H4 (cell line): ENCODE data around the gene RARRES2. TPM values are rescaled to one million over a fixed set of nuclear protein-coding genes. Genes with fewer than 3 reads are reported as not detected.
A peak's percentile ranks its signal among the peaks of the same experiment; 100 is the strongest.

Source experiments
- DNase-seq: peaks from one replicate; pipeline ENCODE4 v3.0.0-alpha.2; 2015; ENCODE audit warnings: low spot score
- total RNA-seq: library from RNA; depleted of rRNA; stranded (reverse); fragments of >200 nt; shearing (Covaris generic); gene quantifications from 2 replicates; pipeline ENCODE4 v1.2.3, GENCODE V29; 2014

Gene RARRES2
- total RNA-seq, 1 experiment from 2014 or later = not detected

DNA sequence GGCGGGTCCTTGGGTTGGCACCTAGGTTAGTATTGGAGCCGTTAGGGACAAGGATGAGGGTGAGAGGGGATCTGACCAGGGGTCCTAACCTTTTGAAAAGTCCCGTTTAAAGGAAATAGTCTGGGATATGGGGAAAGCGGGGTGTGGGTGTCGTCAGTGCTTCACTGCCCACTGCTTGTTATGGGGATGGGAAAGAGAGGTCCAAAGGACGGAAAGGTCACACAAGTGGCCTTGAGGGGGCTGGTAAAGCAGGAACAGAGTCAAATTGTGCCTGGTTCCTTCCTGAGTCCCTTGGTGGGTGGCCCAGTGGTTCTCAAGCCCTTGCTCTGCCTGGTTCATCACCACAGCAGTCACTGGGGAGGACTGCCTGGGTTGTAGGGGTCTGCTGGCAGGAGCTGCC is 35.1 kb upstream of the RARRES2 start:
- no peak for DNase-seq

DNA sequence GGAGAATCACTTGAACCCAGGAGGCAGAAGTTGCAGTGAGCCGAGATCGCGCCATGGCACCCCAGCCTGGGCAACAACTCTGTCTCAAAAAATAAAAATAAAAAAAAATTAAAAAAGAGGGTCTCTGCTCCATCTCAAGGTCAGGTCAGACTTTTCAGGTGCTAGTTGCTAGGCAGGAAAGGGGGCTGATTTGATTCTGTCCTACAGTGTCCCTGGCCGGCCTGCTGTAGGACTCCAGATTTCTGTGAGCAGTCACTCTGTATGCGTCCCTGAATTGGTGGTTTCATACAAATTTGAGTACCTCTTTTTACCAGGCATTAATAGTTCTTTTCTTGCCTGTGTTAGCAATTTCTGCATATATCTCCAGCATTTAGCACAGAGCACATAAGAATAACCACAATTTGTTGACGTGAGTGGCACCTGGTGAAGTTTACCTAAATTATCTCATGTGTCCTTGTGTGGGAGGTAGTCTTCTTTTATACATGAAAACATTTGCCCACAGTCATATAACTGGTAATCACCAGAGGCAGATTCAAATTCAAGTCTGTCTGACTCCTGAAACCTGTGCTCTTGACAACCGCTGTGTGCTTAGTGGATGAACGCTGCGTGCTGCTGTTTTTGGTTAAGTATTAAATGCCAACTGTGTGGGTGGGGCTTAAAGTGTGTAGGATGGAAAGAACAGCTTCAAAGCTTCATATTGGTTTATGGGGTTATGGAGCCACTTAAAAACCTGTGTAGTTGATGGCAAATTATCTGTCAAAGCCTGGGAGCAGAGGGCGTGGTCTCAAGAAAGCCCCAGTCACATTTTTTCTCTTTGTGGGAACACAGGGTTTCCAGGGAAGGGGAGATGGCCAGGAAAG is 34.5 kb upstream of the RARRES2 start:
- no peak for DNase-seq

DNA sequence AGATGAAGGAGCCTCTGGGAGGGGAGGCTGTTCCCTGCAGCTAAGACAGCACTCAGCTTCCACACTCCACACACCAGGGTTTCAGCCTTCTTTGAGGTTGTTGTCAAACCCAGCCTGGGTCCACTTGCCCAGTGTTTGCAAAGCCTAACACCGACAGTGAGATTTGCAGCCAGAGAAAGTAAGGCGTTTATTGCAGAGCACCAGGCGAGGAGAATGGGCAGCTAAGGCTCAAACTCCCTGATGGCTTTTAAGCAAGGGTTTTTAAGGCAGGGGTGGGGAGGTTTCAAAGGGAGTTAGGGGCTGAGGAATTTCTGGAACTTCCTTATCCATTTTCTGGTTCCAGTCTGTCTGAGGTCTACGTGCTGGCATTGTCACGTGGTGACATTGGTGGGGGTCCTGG is 33.0 kb upstream of the RARRES2 start:
- no peak for DNase-seq

DNA sequence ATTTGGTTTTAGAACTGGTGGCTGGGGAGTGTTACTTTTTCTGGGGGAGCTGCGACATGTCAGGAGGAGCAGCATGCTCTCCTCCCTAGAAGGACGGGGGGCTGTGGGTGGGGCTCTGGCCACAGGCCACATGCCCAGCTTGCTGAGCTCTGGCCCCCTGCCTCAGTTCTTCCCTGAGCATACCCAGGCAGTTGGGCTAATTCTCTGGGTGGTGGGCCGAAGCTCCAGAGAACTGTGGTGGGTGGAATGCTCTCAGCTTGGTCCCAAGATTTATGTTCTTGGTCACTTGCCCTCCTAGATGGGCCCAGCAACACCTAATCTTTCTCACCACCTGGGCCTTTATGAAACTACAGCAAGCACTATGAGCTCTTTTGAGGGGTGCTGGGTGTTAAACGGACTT is 32.6 kb upstream of the RARRES2 start:
- no peak for DNase-seq

DNA sequence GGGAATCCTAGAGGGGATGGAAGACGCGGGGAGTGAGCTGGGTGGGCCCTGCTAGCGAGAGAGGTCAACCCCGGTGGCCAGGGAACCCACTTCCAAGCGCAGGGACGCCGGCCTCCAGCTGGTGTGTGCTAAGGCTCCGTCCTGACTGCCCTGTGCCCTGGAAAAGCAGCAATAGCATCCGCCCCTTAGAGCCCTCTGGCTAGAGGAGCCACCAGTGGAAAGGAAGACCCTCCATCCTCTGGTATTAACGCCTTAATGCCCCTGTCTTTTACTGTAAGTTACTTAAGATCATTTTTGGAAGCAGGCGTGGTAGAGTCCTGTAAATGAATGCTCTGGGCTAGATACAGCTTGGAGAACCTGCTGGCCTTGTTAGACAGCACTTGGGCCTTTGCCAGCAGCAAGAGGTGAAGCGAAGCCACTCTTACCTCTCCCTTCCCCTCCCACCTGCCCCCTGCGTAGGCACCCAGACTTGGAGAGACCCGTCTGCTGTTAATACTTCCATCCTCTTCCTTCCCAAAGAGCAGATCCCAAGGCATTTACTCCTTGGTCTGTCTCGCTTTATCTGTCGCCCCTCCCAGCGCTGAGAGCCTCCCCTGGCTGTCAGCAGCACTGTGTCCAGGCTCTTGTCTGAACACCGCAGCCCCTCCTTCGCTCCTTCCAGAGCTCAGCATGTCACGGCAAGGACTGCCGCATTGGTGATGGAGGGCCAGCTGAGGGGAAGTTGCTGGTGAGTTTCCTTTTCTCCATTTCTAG is 31.8 kb upstream of the RARRES2 start:
- DNase-seq = no peak

DNA sequence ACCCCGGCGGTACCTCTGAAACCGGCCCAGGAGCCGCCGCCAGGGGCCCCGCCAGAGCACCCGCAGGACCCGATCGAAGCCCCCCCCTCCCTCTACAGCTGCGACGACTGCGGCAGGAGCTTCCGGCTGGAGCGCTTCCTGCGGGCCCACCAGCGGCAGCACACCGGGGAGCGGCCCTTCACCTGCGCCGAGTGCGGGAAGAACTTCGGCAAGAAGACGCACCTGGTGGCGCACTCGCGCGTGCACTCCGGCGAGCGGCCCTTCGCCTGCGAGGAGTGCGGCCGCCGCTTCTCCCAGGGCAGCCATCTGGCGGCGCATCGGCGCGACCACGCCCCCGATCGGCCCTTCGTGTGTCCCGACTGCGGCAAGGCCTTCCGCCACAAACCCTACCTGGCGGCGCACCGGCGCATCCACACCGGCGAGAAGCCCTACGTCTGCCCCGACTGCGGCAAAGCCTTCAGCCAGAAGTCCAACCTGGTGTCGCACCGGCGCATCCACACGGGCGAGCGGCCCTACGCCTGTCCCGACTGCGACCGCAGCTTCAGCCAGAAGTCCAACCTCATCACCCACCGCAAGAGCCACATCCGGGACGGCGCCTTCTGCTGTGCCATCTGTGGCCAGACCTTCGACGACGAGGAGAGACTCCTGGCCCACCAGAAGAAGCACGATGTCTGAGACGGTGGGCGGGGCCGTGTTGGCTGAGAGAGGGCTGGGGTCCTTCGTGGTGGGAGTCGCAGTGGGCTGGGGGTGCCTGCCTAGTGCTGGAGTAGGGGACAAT is 31.0 kb upstream of the RARRES2 start:
- no peak for DNase-seq

DNA sequence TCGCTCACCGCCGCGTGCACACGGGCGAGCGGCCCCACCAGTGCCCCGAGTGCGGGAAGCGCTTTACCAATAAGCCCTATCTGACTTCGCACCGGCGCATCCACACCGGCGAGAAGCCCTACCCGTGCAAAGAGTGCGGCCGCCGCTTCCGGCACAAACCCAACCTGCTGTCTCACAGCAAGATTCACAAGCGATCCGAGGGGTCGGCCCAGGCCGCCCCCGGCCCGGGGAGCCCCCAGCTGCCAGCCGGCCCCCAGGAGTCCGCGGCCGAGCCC is 30.5 kb upstream of the RARRES2 start:
- no peak for DNase-seq

DNA sequence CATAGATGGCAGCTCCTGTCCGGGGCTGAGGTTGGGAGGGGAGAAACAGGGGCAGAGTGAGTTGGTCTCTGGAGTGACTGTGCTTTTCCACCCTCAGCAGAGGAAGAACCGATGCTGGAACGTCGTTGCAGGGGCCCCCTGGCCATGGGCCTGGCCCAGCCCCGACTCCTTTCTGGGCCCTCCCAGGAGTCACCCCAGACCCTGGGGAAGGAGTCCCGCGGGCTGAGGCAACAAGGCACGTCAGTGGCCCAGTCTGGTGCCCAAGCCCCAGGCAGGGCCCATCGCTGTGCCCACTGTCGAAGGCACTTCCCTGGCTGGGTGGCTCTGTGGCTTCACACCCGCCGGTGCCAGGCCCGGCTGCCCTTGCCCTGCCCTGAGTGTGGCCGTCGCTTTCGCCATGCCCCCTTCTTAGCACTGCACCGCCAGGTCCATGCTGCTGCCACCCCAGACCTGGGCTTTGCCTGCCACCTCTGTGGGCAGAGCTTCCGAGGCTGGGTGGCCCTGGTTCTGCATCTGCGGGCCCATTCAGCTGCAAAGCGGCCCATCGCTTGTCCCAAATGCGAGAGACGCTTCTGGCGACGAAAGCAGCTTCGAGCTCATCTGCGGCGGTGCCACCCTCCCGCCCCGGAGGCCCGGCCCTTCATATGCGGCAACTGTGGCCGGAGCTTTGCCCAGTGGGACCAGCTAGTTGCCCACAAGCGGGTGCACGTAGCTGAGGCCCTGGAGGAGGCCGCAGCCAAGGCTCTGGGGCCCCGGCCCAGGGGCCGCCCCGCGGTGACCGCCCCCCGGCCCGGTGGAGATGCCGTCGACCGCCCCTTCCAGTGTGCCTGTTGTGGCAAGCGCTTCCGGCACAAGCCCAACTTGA is 29.9 kb upstream of the RARRES2 start:
- no peak for DNase-seq

DNA sequence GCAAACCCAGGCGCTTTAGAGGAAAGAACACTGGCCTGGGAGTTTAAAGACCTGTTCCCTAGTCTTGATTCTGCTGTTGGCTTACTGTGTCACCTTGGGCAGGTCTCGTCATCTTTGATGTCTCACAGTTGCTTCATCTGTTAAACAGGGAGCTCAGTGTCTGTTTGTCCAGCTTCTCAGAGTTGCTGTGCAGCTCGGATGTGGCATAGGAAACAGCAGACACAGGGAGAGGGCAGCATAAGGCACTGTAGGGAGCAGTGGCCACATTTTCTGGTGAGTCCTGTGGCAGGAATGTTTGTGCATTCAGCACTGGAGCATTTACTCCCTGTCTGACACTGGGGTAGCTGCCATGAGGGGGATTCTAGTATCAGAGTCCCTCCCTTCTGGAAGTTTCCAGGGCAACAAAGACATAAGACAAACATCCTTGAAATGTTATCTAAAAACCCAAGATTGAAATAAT is 29.2 kb upstream of the RARRES2 start:
- no peak for DNase-seq

DNA sequence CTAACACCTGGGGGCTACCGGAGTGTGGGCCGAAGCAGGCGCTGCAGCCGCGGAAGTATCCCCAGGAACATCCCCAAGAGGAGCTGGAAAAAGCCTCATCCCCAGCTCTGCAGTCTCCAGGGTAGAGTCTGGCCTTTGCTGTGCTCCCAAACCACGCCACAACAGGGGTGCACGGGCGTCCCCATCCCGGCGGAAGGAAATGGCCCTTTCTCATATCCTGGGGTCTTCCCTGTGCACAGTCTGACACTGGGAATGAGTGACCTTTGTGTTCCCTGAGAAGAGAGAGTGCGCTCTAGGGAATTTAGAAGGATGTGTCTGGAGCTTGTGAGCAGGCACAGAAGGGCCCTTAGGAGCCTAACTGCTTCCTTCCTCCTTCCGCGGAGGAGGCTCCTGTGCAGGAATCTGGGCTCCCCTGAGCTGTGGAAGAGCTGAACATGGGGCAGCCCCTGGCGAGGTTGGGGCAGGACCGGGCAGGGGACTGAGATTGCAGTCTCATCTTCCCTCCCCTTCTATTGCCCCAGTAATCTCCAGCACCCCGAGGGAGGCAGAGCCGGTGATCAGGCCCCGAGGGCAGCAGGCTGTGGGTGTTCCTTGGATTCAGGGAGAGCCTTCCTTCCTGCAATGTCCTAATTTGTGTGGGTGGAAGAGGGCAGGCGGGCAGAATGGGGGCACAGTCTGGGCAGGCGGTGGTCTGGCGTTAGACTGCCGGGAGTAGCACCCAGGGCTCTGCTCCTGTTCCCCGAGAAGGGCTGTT is 28.5 kb upstream of the RARRES2 start:
- DNase-seq = no peak

DNA sequence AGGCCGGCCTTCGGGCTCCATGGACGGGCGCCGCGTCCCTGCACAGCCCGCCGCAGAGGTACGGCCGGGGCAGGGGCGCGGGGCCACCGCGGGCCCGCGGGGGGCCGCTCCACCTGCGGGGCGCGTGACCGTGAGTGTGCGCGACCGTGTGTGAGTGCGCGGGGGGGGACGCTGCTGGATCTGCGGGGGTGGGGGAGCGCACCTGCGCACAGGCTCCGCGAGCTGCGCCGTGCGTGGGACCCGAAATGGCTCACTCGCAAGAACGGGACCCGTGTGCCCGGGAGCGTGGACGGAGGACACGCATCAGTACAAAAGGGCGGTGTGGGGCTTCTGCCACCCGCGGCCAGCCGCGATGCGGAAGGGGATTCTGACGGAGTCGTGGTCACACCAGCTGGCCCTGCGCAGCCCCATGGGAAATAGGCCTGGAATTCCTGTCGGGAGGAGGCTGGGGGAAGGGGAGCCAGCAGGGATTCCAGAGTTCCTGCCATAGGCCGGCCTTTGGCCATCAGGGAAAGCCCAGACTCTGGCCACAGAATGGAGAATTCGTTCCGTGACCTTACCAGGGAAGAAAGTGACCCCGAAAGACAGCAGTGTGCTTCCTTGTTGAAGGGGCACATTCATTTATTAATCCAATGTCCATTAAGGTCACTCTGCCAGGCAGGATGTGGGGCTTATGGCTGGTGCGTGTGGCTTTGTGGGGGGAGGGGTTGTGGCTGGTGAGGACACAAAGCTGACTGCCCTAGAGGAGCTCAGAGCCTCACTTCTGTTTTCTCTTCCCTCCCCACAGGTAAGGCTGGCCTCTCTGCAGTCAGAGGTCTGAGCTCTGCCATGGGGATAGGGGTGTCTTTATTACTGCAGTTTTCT is 27.7 kb upstream of the RARRES2 start:
- peak; percentile 58 for DNase-seq

DNA sequence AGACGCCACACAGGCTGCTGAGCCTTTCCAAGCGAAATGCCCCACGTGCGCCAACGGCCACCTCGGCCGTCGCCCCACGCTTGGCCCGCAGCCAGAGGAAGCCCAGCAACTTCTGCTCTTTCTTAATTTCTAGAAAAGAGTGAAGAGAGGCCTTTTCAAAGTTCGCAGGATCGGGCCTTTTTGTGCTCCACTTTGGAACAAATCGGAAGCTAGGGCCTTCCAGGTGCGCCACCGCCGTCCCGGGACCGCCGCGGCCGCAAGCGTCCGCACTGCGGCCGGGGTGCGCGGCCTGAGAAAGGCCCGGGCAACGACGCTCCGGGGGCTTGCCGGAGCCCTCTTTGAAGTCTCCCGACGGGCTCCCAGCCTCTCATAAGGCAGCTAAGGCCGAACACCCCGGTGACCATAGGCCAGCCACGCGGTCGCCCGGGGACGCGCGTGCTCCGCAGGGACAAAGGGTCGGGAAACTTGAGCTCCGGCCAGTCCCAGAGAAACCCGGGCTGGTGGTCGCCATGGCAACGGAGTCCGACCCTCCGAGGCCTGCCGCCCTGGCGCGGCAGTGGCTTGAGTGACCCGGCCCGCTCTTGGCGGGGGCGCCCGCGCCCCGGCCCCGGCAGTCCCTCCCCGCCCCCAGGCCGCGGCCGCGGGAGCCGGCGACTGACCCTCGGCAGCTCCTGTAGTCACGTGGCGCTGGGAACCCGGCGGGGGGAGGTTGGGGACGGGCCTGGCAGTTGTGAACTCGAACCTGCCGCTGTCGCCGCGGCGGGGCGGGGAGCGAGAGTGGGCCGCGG is 26.9 kb upstream of the RARRES2 start, which contains the start of gene REPIN1:
Gene REPIN1, plus strand, starts transcription at position 727 of the 788 bp plus-strand sequence. CDS start 890 bp downstream, outside the sequence.
- peak; percentile 89 for DNase-seq

DNA sequence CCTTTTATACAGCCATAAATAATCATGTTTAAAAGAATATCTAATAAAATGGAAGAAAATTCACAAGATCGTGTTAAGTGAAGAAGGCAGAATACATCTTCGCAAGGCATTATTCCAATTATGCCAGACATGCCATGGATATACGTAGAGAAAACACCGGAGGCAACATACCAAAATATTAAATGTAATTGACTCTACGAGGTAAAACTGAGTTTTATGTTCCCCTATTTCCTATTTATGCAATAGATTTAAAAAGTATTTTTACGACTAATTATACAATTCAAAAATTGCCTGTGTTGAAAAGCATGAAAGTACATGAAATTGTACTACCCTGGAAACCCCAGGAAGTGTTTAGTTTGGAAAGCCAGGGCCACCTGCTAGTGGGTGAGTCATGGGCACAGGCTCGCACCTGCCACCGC is 26.3 kb upstream of the RARRES2 start:
- no peak for DNase-seq

DNA sequence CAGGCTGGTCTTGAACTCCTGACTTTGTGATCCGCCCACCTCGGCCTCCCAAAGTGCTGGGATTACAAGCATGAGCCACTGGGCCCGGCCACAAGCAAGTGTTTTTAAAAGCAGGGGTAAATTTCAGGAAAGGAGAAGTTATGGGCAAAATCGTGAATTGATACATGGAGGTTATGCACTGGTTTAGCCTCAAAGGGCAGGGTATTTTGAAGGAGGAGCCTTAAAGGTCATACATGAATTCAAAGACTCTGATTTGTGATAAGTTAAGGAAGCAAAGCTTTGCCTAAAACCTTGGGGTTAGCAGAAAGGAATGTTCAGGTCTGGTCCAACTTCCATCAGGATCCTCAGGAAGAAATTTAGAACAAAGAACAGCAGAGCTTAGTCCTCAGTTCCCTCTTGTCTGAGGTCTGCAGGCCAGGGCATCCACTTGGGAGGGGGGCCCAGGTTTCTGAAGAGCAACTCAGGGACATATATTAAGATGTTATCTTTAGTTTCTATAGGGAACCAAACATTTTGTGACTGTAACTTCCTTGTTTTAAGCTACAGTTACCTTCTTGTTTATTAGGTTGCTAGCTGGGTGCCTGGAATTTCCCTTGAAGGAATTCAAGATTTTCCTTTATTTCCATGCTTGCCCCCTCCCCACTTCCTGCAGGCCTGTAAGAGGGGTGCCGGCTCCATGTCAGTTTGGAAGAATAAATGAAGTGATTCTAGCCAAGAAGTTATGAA is 24.4 kb upstream of the RARRES2 start:
- no peak for DNase-seq

DNA sequence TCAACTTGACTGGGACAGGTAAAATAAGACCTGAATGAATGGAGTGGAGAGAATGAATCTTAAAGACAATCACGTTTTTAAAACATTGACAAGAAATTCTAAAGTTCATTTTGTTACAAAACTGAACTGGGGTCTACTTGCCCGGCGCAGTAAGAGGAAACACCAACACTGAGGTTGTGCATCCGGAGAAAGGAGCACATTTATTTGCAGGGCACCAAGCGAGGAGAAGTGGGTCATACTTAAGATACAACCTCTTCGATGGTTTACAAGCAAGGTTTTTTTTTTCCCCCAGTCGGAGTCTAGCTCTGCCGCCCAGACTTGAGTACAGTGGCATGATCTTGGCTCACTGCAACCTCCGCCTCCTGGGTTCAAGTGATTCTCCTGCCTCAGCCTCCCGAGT is 23.8 kb upstream of the RARRES2 start:
- DNase-seq = no peak

DNA sequence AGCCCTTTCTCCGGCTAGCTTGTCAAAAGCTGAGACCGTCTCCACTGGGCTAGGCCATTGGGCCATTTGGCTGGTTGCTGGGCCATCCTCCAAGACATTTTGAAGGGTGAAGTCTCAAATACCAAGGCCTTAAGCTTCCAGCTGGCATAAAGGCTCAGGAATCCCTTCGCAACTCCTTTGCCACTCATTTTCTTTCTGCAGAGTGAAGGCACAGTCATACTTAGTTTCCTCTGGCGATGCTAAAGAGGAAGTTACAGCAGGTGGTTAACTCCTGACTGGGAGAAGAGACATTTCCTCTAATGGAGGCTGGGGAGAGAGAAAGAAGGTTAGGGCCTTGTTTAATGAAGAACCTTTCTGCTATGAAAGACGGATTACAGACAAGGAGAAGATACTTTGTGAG is 22.4 kb upstream of the RARRES2 start:
- DNase-seq = no peak

DNA sequence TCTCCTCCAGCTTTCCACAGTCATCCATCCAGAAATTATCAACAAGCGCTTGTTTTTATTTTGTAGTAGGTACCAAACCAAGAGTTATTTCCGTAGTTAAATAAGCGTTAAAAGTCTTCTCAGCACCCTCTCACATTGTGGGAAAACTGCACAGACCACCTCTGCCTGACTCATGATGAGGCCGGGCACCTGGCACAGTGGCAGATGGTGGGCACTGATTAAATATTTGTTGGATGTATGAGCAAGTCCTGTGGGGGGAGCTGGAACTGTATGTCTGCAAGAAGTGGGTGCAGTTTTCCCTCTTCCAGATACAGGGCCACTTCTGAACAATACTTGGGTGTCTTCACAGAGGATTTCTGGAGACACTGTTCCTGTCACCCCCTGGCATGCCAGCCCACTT is 21.9 kb upstream of the RARRES2 start:
- no peak for DNase-seq
